Esophagus (tissue), 2 donors: ENCODE results near the gene SLC9A8. TPM values are rescaled to one million over a fixed set of nuclear protein-coding genes. Genes with fewer than 3 reads are reported as not detected.
"Not testable (repeated sequence)": the region's sequence is repeated elsewhere in the genome, so short reads cannot be mapped to it uniquely, and the experiment has no call there.

Experiments
- H3K27ac ChIP-seq, 2 donors: one replicate each; pipeline ENCODE4 v1.5.1; 2013; ENCODE audit warnings: low read depth in 2 of 2, mild to moderate bottlenecking in 2 of 2, inconsistent platforms in 1 of 2, low read length in 1 of 2, moderate library complexity in 1 of 2
- H3K27me3 ChIP-seq, 2 donors: one replicate each; pipeline ENCODE4 v1.6.1; 2013; ENCODE audit warnings: low read length in 2 of 2, control low read depth in 1 of 2, mild to moderate bottlenecking in 1 of 2; ENCODE audit not compliant: insufficient read depth in 2 of 2, control insufficient read depth in 1 of 2
- H3K36me3 ChIP-seq, 2 donors: one replicate each; pipeline ENCODE4 v1.6.1; 2013; ENCODE audit warnings: low read length in 1 of 2; ENCODE audit not compliant: control insufficient read depth in 2 of 2, insufficient read depth in 2 of 2
- H3K4me1 ChIP-seq, 2 donors: one replicate each; pipeline ENCODE4 v1.6.1; 2013; ENCODE audit warnings: low read length in 1 of 2; ENCODE audit not compliant: control insufficient read depth in 2 of 2, insufficient read depth in 2 of 2
- H3K4me3 ChIP-seq, 2 donors: one replicate each; pipeline ENCODE4 v1.5.1; 2013; ENCODE audit warnings: low read length in 2 of 2, mild to moderate bottlenecking in 2 of 2, low read depth in 1 of 2, moderate library complexity in 1 of 2
- H3K9me3 ChIP-seq, 2 donors: one replicate each; pipeline ENCODE4 v1.6.1; 2013; ENCODE audit warnings: mild to moderate bottlenecking in 2 of 2, low read depth in 1 of 2, low read length in 1 of 2, moderate library complexity in 1 of 2; ENCODE audit not compliant: control insufficient read depth in 2 of 2, insufficient read depth in 1 of 2
- WGBS, 2 donors: extraction: QIAGEN DNeasy Blood & Tissue Kit; methylation state at CpG; one replicate each; pipeline ENCODE4 v1.1.7; 2013; 5-methylcytosine and 5-hydroxymethylcytosine counted together
- polyA plus RNA-seq, 2 donors: library from polyadenylated mRNA; stranded (reverse); fragments of 200-250 nt; gene quantifications; one replicate each; pipeline ENCODE4 v1.2.3, GENCODE V29; 2013
- donor health status: healthy with polysubstance abuse.
- donor health status: Bipolar disorder and iron deficiency.

Gene SLC9A8
- polyA plus RNA-seq, 2 donors = 11.5 to 16.6 TPM

DNA sequence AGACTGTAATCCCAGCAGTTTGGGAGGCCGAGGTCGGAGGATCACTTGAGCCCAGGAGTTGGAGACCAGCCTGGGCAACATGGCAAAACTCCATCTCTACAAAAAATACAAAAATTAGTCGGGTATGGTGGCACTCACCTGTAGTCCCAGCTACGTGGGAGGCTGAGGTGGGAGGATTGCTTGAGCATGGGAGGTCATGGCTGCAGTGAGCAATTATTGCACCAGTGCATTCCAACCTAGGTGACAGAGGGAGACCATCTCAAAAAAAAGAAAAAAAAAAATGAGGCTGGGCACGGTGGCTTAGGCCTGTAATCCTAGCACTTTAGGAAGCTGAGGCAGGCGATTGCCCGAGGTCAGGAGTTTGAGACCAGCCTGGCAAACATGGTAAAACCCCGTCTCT is 38.4 kb upstream of the SLC9A8 start:
- H3K4me3 ChIP-seq, H3K4me1 ChIP-seq, H3K27ac ChIP-seq, H3K9me3 ChIP-seq, H3K36me3 ChIP-seq, H3K27me3 ChIP-seq: not testable (repeated sequence)
- WGBS, 2 donors = 89 to 91% methylated on average over 8 of the region's 8 CpGs

- no peaks in the 10 kb centered on the region for H3K27me3 ChIP-seq
- WGBS, 2 donors = 51 to 57% methylated on average over 5 of the region's 5 CpGs
Observed at GRCh38 chr20:49775229-49775693, 37.4 kb upstream of the SLC9A8 start.

GRCh38 chr20:49779972-49780371 is 32.7 kb upstream of the SLC9A8 start:
- Histone ChIP-seq H3K36me3 (no peaks in the 10 kb centered on the region), H3K27me3 (no peaks in the 10 kb centered on the region), H3K4me1 (no peaks in the 10 kb centered on the region), H3K4me3 (no peak overlapping the region), H3K9me3 (no peaks in the 10 kb centered on the region), H3K27ac (peak overlapping the region in 1 of 2 donors; percentile 26)
- 92 to 100% methylated on average over 1 of the region's 1 CpG for WGBS, 2 donors

More at GRCh38 chr20:49775229-49775693, 37.4 kb upstream of the SLC9A8 start:
- no peaks in the 10 kb centered on the region for H3K9me3 ChIP-seq
- no peaks in the 10 kb centered on the region for H3K36me3 ChIP-seq
- H3K4me1 ChIP-seq = peaks cover 0 to 4% of the 10 kb centered on the region in 2 donors
- no peak overlapping the region for H3K4me3 ChIP-seq
- peak overlapping the region; percentile 39 to 79 for H3K27ac ChIP-seq

DNA sequence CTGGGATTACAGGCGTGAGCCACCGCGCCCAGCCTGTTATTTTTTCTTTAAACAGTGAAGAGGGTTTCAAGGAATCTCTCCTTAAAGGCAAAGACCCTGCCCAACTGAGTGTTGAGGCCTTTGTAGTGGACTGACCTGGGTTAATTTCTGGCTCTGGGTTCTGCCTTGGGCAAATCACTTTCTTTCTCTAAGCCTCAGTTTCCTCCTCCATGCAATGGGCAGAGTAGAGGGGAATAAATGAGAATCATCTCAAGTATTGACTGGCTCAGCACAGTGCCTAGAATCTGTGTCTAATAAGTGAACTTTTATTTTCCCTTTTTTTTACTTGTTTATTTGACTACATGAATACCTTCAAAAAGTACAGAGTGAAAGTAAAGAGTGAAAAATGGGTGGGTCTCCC is 31.0 kb upstream of the SLC9A8 start:
- 87 to 99% methylated on average over 3 of the region's 3 CpGs for WGBS, 2 donors
- H3K9me3 ChIP-seq = no peaks in the 10 kb centered on the region
- peaks cover 0 to 2% of the 10 kb centered on the region in 2 donors for H3K4me1 ChIP-seq
- H3K27me3 ChIP-seq = no peaks in the 10 kb centered on the region
- no peak overlapping the region for H3K4me3 ChIP-seq
- H3K27ac ChIP-seq = no peak overlapping the region
- H3K36me3 ChIP-seq = no peaks in the 10 kb centered on the region

- H3K4me1 ChIP-seq, H3K36me3 ChIP-seq, H3K9me3 ChIP-seq, H3K4me3 ChIP-seq, H3K27ac ChIP-seq, H3K27me3 ChIP-seq: not testable (repeated sequence)
- WGBS, 2 donors = 93 to 98% methylated on average over 4 of the region's 4 CpGs
Observed at GRCh38 chr20:49782439-49782838, 30.2 kb upstream of the SLC9A8 start.

- peak overlapping the region; percentile 47 to 56 for H3K27ac ChIP-seq
- not testable (repeated sequence) for H3K4me3 ChIP-seq, H3K36me3 ChIP-seq, H3K4me1 ChIP-seq, H3K27me3 ChIP-seq, H3K9me3 ChIP-seq
- WGBS, 2 donors = 73 to 78% methylated on average over 17 of the region's 17 CpGs
Observed at GRCh38 chr20:49783021-49783995, 29.3 kb upstream of the SLC9A8 start.

GRCh38 chr20:49784291-49784690 is 28.3 kb upstream of the SLC9A8 start:
- 44 to 57% methylated on average over 2 of the region's 2 CpGs for WGBS, 2 donors
- no peaks in the 10 kb centered on the region for H3K36me3 ChIP-seq
- no peak overlapping the region for H3K27ac ChIP-seq
- H3K9me3 ChIP-seq = no peaks in the 10 kb centered on the region
- no peaks in the 10 kb centered on the region for H3K27me3 ChIP-seq
- peaks cover 0 to 2% of the 10 kb centered on the region in 2 donors for H3K4me1 ChIP-seq
- H3K4me3 ChIP-seq = no peak overlapping the region

DNA sequence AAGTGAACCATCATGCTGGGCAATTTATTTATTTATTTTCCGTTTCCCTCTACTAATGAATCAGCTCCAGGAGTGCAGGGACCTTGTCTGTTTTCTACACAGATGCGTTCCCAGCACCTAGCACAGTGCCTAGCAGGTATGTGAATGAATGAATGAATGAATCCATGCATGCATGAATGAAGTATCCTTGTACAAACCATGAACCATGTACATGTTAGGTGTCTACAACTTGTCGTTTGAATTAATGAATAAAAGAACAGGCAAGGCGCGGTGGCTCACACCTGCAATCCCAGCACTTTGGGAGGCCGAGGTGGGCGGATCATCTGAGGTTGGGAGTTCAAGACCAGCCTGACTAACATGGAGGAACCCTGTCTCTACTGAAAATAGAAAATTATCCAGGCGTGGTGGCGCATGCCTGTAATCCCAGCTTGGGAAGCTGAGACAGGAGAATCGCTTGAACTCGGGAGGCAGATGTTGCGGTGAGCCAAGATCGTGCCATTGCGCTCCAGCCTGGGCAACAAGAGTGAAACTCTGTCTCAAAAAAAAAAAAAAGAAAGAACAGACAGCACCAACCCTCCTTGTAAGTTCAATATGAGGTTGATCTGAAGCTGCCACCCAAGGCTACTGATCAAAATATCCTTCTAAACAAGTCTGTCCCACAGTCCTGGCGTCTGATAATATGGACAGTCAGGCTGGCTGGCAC is 27.3 kb upstream of the SLC9A8 start:
- H3K27ac ChIP-seq = no peak overlapping the region
- peaks cover 0 to 2% of the 10 kb centered on the region in 2 donors for H3K4me1 ChIP-seq
- WGBS, 2 donors = 89 to 90% methylated on average over 15 of the region's 15 CpGs
- H3K27me3 ChIP-seq = no peaks in the 10 kb centered on the region
- no peak overlapping the region for H3K4me3 ChIP-seq
- no peaks in the 10 kb centered on the region for H3K9me3 ChIP-seq
- no peaks in the 10 kb centered on the region for H3K36me3 ChIP-seq

DNA sequence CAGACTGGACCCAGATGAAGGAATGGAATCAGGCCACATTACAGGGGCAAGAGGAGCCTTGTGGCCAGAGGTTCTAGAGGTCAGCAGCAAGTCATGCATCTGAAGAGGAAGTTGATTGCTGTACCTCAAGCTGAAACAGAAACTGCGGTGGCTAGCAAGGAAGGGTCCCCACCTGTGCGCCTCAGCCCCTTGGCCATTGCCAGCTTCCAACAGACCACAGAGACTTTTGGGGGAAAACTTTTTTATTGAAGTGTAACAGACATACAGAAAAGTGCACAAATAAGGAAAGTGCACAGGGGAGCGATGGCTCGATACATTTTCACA is 26.8 kb upstream of the SLC9A8 start:
- H3K27ac ChIP-seq = no peak overlapping the region
- H3K36me3 ChIP-seq = no peaks in the 10 kb centered on the region
- 77 to 87% methylated on average over 4 of the region's 4 CpGs for WGBS, 2 donors
- H3K9me3 ChIP-seq = no peaks in the 10 kb centered on the region
- H3K27me3 ChIP-seq = no peaks in the 10 kb centered on the region
- H3K4me3 ChIP-seq = no peak overlapping the region
- H3K4me1 ChIP-seq = peaks cover 0 to 2% of the 10 kb centered on the region in 2 donors
